ENCODE data around the gene FRS2.

Gene FRS2

DNA sequence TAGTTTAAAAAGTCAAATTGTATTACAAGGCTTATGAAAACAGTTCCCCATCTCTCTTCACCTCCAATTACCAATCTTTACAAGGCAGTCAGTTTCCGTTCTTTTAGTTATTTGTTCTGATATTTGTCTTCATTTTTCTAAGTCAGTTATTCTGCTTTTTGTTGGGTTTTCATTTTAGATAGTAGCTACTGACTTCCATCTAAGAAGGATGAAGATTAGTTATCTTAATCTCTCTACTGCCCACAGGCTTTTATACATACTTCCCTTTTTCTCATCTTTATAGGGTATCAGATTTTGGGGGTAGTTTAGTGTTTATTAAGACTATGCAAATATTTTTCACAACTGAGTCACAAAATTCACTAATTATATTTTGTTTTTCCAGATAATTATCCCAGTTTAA, 38.4 kb downstream of the FRS2 start:
- Histone ChIP-seq H3K4me2 (ENCODE audit: low read length) (no peak overlapping the region; the same call in 1 of the 2 replicates), H3K27ac (ENCODE audit: low read length) (no peak overlapping the region), H3K4me1 (ENCODE audit: low read length) (peaks cover 36% of the 10 kb centered on the region), H3K9ac (ENCODE audit: low read length) (no peak overlapping the region), H3K4me3 (ENCODE audit: low read length) (no peak overlapping the region), H3K79me2 (ENCODE audit: low read length) (peaks cover 60% of the 10 kb centered on the region), H2AFZ (ENCODE audit: low read depth, low read length) (no peak overlapping the region), H3K36me3 (replicated peaks; ENCODE audit: low read depth, low read length) (no peaks in the 10 kb centered on the region), H3K9me3 (ENCODE audit: insufficient read depth, low read length) (no peaks in the 10 kb centered on the region), H4K20me1 (ENCODE audit: insufficient read depth, low read length) (peaks cover 47% of the 10 kb centered on the region), H3K27me3 (ENCODE audit: low read depth, low read length) (no peaks in the 10 kb centered on the region)
- TF ChIP-seq CTCF (IDR thresholded peaks at IDR 0.05; ENCODE audit: low read depth, low read length) (no peak), EZH2phosphoT487 (IDR thresholded peaks at IDR 0.05; ENCODE audit: low read depth) (no peak)

DNA sequence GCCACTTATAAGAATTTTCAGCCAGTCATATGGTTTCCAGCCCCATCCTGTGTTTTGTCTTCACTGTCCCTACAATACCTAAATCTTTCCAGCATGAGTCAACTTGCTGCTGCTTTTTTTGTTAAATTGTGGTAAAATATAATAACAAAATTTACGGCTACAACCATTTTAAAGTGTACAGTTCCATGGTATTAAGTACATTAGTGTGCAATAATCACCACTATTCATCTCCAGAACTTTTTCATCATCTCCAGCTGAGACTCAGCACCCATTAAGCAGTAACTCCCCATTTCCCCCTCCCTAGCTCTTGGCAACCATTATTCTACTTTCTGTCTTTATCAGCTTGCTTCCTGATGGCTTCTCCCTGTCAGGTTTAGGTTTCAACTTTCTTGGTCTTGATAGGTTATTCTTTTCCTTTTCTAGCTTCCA, 39.1 kb downstream of the FRS2 start:
- Histone ChIP-seq H3K36me3 (replicated peaks; ENCODE audit: low read depth, low read length) (no peaks in the 10 kb centered on the region), H4K20me1 (ENCODE audit: insufficient read depth, low read length) (peaks cover 51% of the 10 kb centered on the region), H2AFZ (ENCODE audit: low read depth, low read length) (no peak overlapping the region), H3K4me3 (ENCODE audit: low read length) (no peak overlapping the region), H3K27ac (ENCODE audit: low read length) (no peak overlapping the region), H3K9ac (ENCODE audit: low read length) (no peak overlapping the region), H3K79me2 (ENCODE audit: low read length) (peaks cover 61% of the 10 kb centered on the region), H3K4me1 (ENCODE audit: low read length) (peaks cover 36% of the 10 kb centered on the region), H3K9me3 (ENCODE audit: insufficient read depth, low read length) (no peaks in the 10 kb centered on the region), H3K4me2 (ENCODE audit: low read length) (no peak overlapping the region), H3K27me3 (ENCODE audit: low read depth, low read length) (no peaks in the 10 kb centered on the region)
- no peak for TF ChIP-seq CTCF (IDR thresholded peaks at IDR 0.05; ENCODE audit: low read depth, low read length)
- no peak for TF ChIP-seq EZH2phosphoT487 (IDR thresholded peaks at IDR 0.05; ENCODE audit: low read depth)

GRCh38 chr12:69509904-69510827, 40.0 kb downstream of the FRS2 start:
- no peak overlapping the region for H3K4me3 ChIP-seq (ENCODE audit: low read length)
- H3K9me3 ChIP-seq (ENCODE audit: insufficient read depth, low read length), result no peaks in the 10 kb centered on the region
- H3K27me3 ChIP-seq (ENCODE audit: low read depth, low read length), result no peaks in the 10 kb centered on the region
- peaks cover 63% of the 10 kb centered on the region for H3K79me2 ChIP-seq (ENCODE audit: low read length)
- no peak overlapping the region for H3K27ac ChIP-seq (ENCODE audit: low read length)
- peaks cover 55% of the 10 kb centered on the region for H4K20me1 ChIP-seq (ENCODE audit: insufficient read depth, low read length)
- no peak overlapping the region for H3K9ac ChIP-seq (ENCODE audit: low read length)
- TF ChIP-seq CTCF (IDR thresholded peaks at IDR 0.05; ENCODE audit: low read depth, low read length), result no peak
- no peak for TF ChIP-seq EZH2phosphoT487 (IDR thresholded peaks at IDR 0.05; ENCODE audit: low read depth)
- no peaks in the 10 kb centered on the region for H3K36me3 ChIP-seq (replicated peaks; ENCODE audit: low read depth, low read length)
- H2AFZ ChIP-seq (ENCODE audit: low read depth, low read length), result no peak overlapping the region
- H3K4me1 ChIP-seq (ENCODE audit: low read length), result peaks cover 31% of the 10 kb centered on the region
- no peak overlapping the region for H3K4me2 ChIP-seq (ENCODE audit: low read length)

DNA sequence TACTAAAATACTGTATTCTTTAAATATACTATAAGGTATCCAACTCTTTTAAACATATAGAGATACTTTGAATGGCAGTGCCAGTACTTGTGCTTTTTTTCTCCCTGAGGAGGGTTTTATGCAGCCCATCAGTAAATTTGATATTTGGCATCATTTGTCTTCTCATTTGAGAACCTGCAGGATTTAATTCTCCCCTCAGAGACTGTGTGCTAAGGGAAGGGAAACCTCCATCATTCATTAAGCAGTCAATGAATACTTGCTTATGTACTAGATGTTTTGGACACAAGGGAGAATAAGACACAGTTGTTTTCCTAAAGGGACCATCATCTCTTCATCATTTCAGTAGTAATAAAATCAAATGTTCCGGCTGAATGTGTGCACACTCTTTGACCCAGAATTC, 40.8 kb downstream of the FRS2 start:
- no peak for TF ChIP-seq EZH2phosphoT487 (IDR thresholded peaks at IDR 0.05; ENCODE audit: low read depth)
- TF ChIP-seq CTCF (IDR thresholded peaks at IDR 0.05; ENCODE audit: low read depth, low read length), result no peak
- Histone ChIP-seq H3K27ac (ENCODE audit: low read length) (no peak overlapping the region), H3K4me2 (ENCODE audit: low read length) (no peak overlapping the region), H3K79me2 (ENCODE audit: low read length) (peaks cover 59% of the 10 kb centered on the region), H3K27me3 (ENCODE audit: low read depth, low read length) (no peaks in the 10 kb centered on the region), H3K4me3 (ENCODE audit: low read length) (no peak overlapping the region), H3K9ac (ENCODE audit: low read length) (no peak overlapping the region), H3K9me3 (ENCODE audit: insufficient read depth, low read length) (no peaks in the 10 kb centered on the region), H3K4me1 (ENCODE audit: low read length) (peaks cover 29% of the 10 kb centered on the region), H3K36me3 (replicated peaks; ENCODE audit: low read depth, low read length) (no peaks in the 10 kb centered on the region), H4K20me1 (ENCODE audit: insufficient read depth, low read length) (peaks cover 51% of the 10 kb centered on the region), H2AFZ (ENCODE audit: low read depth, low read length) (no peak overlapping the region)
